DOHH2 (cell line): ENCODE results near the gene KNDC1.

Experiments used
- H3F3A ChIP-seq: fragments of 200-600 bp; sonication (generic), shearing (Covaris generic); 2 replicates; pipeline ENCODE4 v1.6.0; 2016; ENCODE audit warnings: antibody characterized with exemption, mild to moderate bottlenecking; ENCODE audit not compliant: control insufficient read depth, insufficient read depth
- H3K27ac ChIP-seq: fragments of 200-600 bp; sonication (generic); 2 replicates; pipeline ENCODE4 v1.5.1; 2014; ENCODE audit warnings: low read depth, mild to moderate bottlenecking, low read length, moderate library complexity
- H3K27me3 ChIP-seq: fragments of 200-600 bp; sonication (generic); 2 replicates; pipeline ENCODE4 v1.6.1; 2014; ENCODE audit warnings: mild to moderate bottlenecking, low read length, mixed read lengths; ENCODE audit not compliant: control insufficient read depth
- H3K36me3 ChIP-seq: fragments of 200-600 bp; sonication (generic); 2 replicates; pipeline ENCODE4 v1.6.1; 2014; ENCODE audit warnings: mild to moderate bottlenecking, low read length, moderate library complexity, mixed read lengths; ENCODE audit not compliant: control insufficient read depth
- H3K4me1 ChIP-seq: fragments of 200-600 bp; sonication (generic); 2 replicates; pipeline ENCODE4 v1.6.1; 2014; ENCODE audit warnings: mild to moderate bottlenecking, low read length, mixed read lengths; ENCODE audit not compliant: control insufficient read depth
- H3K4me2 ChIP-seq: fragments of 200-600 bp; sonication (generic); 2 replicates; pipeline ENCODE4 v1.6.0; 2014; ENCODE audit warnings: mild to moderate bottlenecking, low read length, moderate library complexity
- H3K4me3 ChIP-seq: fragments of 200-600 bp; sonication (generic); 2 replicates; pipeline ENCODE4 v1.5.1; 2014; ENCODE audit warnings: mild to moderate bottlenecking, low read length, mixed read lengths
- H3K79me2 ChIP-seq: fragments of 200-600 bp; sonication (generic); 2 replicates; pipeline ENCODE4 v1.6.1; 2014; ENCODE audit warnings: mild to moderate bottlenecking, low read length, mixed read lengths; ENCODE audit not compliant: control insufficient read depth
- H3K9me2 ChIP-seq: fragments of 200-600 bp; sonication (generic); replicated peaks from 2 replicates; pipeline ENCODE4 v1.6.1; 2014; ENCODE audit warnings: mild to moderate bottlenecking, low read length, mixed read lengths; ENCODE audit not compliant: control insufficient read depth
- H3K9me3 ChIP-seq: fragments of 200-600 bp; sonication (generic); 2 replicates; pipeline ENCODE4 v1.6.1; 2014; ENCODE audit warnings: antibody characterized with exemption, low read length, mixed read lengths; ENCODE audit not compliant: control insufficient read depth, insufficient read depth
- H4K20me1 ChIP-seq: fragments of 200-600 bp; sonication (generic); 2 replicates; pipeline ENCODE4 v1.6.0; 2014; ENCODE audit warnings: low read depth, mild to moderate bottlenecking, antibody characterized with exemption, low read length, moderate library complexity; ENCODE audit not compliant: control insufficient read depth, insufficient read depth
- CTCF ChIP-seq: fragments of 200-600 bp; sonication (generic); IDR thresholded peaks from one replicate; pipeline ENCODE4 v1.5.1; 2014; ENCODE audit warnings: antibody characterized with exemption, mild to moderate bottlenecking, low read depth, low read length; ENCODE audit not compliant: poor library complexity, severe bottlenecking
- EZH2phosphoT487 ChIP-seq: fragments of 200-600 bp; sonication (generic); IDR thresholded peaks from 2 replicates; pipeline ENCODE4 v1.6.1; 2017; ENCODE audit warnings: borderline replicate concordance, mild to moderate bottlenecking, antibody characterized with exemption, low read length, moderate library complexity, mixed read lengths

The KNDC1 gene

GRCh38 chr10:133267293-133267692, 107.3 kb downstream of the KNDC1 start:
- Histone ChIP-seq H3K79me2 (no peaks in the 10 kb centered on the region), H3K36me3 (no peaks in the 10 kb centered on the region), H3K9me2 (no peaks in the 10 kb centered on the region), H3K4me3 (no peak overlapping the region), H3K27ac (no peak overlapping the region), H4K20me1 (no peaks in the 10 kb centered on the region), H3F3A (no peaks in the 10 kb centered on the region), H3K4me2 (no peak overlapping the region), H3K9me3 (no peaks in the 10 kb centered on the region), H3K4me1 (no peaks in the 10 kb centered on the region), H3K27me3 (no peaks in the 10 kb centered on the region)
- TF ChIP-seq EZH2phosphoT487 (no peak), CTCF (no peak)

- Histone ChIP-seq H3K36me3 (no peaks in the 10 kb centered on the region), H4K20me1 (no peaks in the 10 kb centered on the region), H3K4me1 (no peaks in the 10 kb centered on the region), H3K27ac (no peak overlapping the region), H3K79me2 (no peaks in the 10 kb centered on the region), H3F3A (no peaks in the 10 kb centered on the region), H3K4me2 (no peak overlapping the region), H3K27me3 (no peaks in the 10 kb centered on the region), H3K9me2 (no peaks in the 10 kb centered on the region), H3K4me3 (no peak overlapping the region), H3K9me3 (no peaks in the 10 kb centered on the region)
- TF ChIP-seq EZH2phosphoT487 (no peak), CTCF (no peak)
Observed at GRCh38 chr10:133267829-133268228, 107.8 kb downstream of the KNDC1 start.

GRCh38 chr10:133268532-133268931, 108.5 kb downstream of the KNDC1 start:
- Histone ChIP-seq H3K9me2 (no peaks in the 10 kb centered on the region), H3K9me3 (no peaks in the 10 kb centered on the region), H3F3A (no peaks in the 10 kb centered on the region), H4K20me1 (no peaks in the 10 kb centered on the region), H3K4me2 (no peak overlapping the region), H3K4me3 (no peak overlapping the region), H3K27me3 (no peaks in the 10 kb centered on the region), H3K27ac (no peak overlapping the region), H3K79me2 (no peaks in the 10 kb centered on the region), H3K36me3 (no peaks in the 10 kb centered on the region), H3K4me1 (no peaks in the 10 kb centered on the region)
- TF ChIP-seq CTCF (no peak), EZH2phosphoT487 (no peak)

- Histone ChIP-seq H3F3A (no peaks in the 10 kb centered on the region), H3K4me2 (no peak overlapping the region), H3K9me3 (no peaks in the 10 kb centered on the region), H3K4me3 (no peak overlapping the region), H3K4me1 (no peaks in the 10 kb centered on the region), H3K27me3 (no peaks in the 10 kb centered on the region), H3K9me2 (no peaks in the 10 kb centered on the region), H3K27ac (no peak overlapping the region), H3K36me3 (no peaks in the 10 kb centered on the region), H3K79me2 (no peaks in the 10 kb centered on the region), H4K20me1 (no peaks in the 10 kb centered on the region)
- TF ChIP-seq CTCF (no peak), EZH2phosphoT487 (no peak)
Observed at GRCh38 chr10:133269367-133269766, 109.3 kb downstream of the KNDC1 start.
